Activated CD8-positive, alpha-beta T cell treated with anti-CD3 and anti-CD28 coated beads for 36 hours (primary cell): ENCODE data around the gene SETX. TPM values are rescaled to one million over a fixed set of nuclear protein-coding genes. Genes with fewer than 3 reads are reported as not detected.

Source experiments
- ATAC-seq: fragments of 200-7000 bp; cut with Tn5 transposase; one replicate; pipeline ENCODE4 v1.10.0; 2021; ENCODE audit warnings: mild to moderate bottlenecking, moderate library complexity
- CTCF ChIA-PET: fragments of 350-600 bp; sonication (Branson Sonifier 250); formaldehyde crosslinking; loops from one replicate; lab custom pipeline; 2021; ENCODE audit warnings: antibody characterized with exemption; lab: Charles Lee
- POLR2A ChIA-PET: fragments of 350-600 bp; sonication (Branson Sonifier 250); formaldehyde crosslinking; loops from one replicate; lab custom pipeline; 2021; ENCODE audit warnings: antibody characterized with exemption; lab: Charles Lee
- DNase-seq: peaks from one replicate; pipeline ENCODE4 v3.0.0-alpha.2; 2020
- H3K27ac Mint-ChIP-seq: one replicate; pipeline ENCODE4 v1.8.0; 2021; ENCODE audit warnings: mild to moderate bottlenecking, mixed read lengths
- H3K27me3 Mint-ChIP-seq: one replicate; pipeline ENCODE4 v1.8.0; 2021; ENCODE audit warnings: mixed read lengths
- H3K36me3 Mint-ChIP-seq: one replicate; pipeline ENCODE4 v1.8.0; 2021; ENCODE audit warnings: low read depth, mixed read lengths
- H3K4me1 Mint-ChIP-seq: one replicate; pipeline ENCODE4 v1.8.0; 2021; ENCODE audit warnings: low read depth, mixed read lengths
- H3K4me3 Mint-ChIP-seq: one replicate; pipeline ENCODE4 v1.8.0; 2021; ENCODE audit warnings: mild to moderate bottlenecking, moderate library complexity, mixed read lengths
- H3K9me3 Mint-ChIP-seq: one replicate; pipeline ENCODE4 v1.8.0; 2021; ENCODE audit warnings: mixed read lengths
- intact Hi-C: fragments of 100-400 bp; cut with micrococcal nuclease; formaldehyde crosslinking; loops from one replicate; pipeline ENCODE4 v1.10.0; 2022
- total RNA-seq, 2 experiments: library from RNA; stranded (reverse); gene quantifications; one replicate each; pipeline ENCODE4 v1.2.3, GENCODE V29; 2021
- TF ChIP-seq, protein P1 (sequence below): fragments of 200-600 bp; IDR thresholded peaks from one replicate; pipeline ENCODE4 v1.8.0; 2022; ENCODE audit warnings: antibody characterized with exemption, mild to moderate bottlenecking

Gene SETX
- total RNA-seq, 2 experiments from 2014 or later = 32.6 to 33.8 TPM

DNA sequence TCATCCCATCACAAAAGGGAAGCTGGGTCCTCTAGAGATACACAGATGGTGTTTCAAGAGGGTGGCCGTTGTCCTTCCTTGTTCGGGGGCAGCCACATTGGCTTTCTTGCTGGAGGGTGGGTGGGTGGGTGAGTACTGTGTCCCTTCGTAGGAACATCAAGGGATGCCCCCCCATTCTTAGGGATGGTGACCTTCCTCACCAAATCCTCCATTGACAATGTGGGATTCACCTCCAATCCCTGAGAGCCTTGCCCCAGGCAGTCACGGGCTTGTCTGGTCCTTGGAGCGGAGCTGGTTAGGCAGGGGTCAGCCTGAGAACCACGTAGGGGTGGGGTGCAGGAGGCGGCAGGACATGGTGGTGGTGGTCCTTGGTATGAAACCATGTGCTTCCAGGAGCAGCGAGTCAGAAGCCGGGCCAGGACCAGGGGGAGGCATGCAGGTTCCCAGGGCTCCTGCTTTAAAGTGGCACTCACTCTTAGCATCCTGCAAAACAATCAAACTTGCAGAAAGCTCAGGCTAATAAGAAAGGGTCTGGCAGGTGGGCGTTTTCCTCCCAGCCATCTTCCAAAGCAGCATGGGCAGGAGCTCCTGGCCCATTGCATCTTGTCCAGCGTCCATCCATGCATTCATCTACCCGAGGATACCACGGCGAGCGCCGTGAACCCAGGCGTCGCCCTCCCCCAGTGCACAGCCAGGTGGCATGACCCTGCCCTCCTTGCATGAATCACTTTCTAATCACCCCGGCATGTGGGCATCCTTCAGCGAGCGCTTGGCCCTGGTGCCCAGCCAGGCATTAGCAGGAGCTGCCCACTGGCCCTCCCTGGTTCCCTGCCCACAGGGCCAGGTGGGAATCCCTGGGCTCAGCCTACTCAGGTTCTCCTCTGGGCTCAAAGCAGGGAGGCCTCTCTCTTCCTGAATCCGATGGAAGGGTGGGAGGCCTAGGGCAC is 116.5 kb downstream of the SETX start:
- ChIA-PET CTCF (interaction anchor here (0.8 to 9.9 kb wide), 8 partner anchors 9 to 479 kb away, joined by 3 to 193 read pairs (median 8); partner anchors contain the start of gene NTNG2), POLR2A (no interaction called here)
- no peak overlapping the region for H3K27ac Mint-ChIP-seq
- H3K27me3 Mint-ChIP-seq = no peaks in the 10 kb centered on the region
- H3K4me3 Mint-ChIP-seq = no peak overlapping the region
- no peak for DNase-seq
- ATAC-seq = no peak
- H3K36me3 Mint-ChIP-seq = no peaks in the 10 kb centered on the region
- H3K4me1 Mint-ChIP-seq = peaks cover 7% of the 10 kb centered on the region
- TF ChIP-seq, protein P1, sequence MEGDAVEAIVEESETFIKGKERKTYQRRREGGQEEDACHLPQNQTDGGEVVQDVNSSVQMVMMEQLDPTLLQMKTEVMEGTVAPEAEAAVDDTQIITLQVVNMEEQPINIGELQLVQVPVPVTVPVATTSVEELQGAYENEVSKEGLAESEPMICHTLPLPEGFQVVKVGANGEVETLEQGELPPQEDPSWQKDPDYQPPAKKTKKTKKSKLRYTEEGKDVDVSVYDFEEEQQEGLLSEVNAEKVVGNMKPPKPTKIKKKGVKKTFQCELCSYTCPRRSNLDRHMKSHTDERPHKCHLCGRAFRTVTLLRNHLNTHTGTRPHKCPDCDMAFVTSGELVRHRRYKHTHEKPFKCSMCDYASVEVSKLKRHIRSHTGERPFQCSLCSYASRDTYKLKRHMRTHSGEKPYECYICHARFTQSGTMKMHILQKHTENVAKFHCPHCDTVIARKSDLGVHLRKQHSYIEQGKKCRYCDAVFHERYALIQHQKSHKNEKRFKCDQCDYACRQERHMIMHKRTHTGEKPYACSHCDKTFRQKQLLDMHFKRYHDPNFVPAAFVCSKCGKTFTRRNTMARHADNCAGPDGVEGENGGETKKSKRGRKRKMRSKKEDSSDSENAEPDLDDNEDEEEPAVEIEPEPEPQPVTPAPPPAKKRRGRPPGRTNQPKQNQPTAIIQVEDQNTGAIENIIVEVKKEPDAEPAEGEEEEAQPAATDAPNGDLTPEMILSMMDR = no peak
- no peaks in the 10 kb centered on the region for H3K9me3 Mint-ChIP-seq
- intact Hi-C loops = loop anchor here (5.0 kb wide), 1 partner anchor 66 kb away; no protein-coding TSS in a partner anchor

DNA sequence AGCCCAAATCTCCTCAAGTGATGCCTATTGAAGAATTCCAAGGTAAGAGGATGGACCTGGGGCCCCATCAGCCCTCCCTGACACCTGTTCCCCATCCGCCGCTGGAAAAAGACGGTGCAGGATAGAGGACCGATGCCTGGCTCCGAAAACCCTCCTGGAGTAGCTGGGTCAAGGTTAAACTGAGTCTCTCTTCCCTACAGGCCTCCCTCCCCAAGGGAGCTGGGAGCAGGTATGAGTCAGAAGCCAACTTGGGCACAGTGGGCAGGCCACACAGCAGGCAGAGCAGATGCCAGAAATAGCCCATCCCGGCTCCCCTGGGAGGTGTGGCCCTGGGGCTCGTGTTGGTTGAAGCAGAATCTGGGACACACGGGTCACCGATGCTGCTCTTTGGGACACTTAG is 117.3 kb downstream of the SETX start:
- ChIA-PET CTCF (interaction anchor here (1.0 to 9.9 kb wide), 13 partner anchors 10 to 482 kb away, joined by 3 to 193 read pairs (median 10); partner anchors contain the start of gene NTNG2), POLR2A (no interaction called here)
- ATAC-seq (no peak), DNase-seq (no peak)
- intact Hi-C loops = loop anchor here (5.0 kb wide), 1 partner anchor 65 kb away; no protein-coding TSS in a partner anchor
- H3K27ac Mint-ChIP-seq = no peak overlapping the region
- H3K4me1 Mint-ChIP-seq = peaks cover 7% of the 10 kb centered on the region
- H3K27me3 Mint-ChIP-seq = no peaks in the 10 kb centered on the region
- no peaks in the 10 kb centered on the region for H3K36me3 Mint-ChIP-seq
- no peak overlapping the region for H3K4me3 Mint-ChIP-seq
- TF ChIP-seq, protein P1 = no peak
- no peaks in the 10 kb centered on the region for H3K9me3 Mint-ChIP-seq

DNA sequence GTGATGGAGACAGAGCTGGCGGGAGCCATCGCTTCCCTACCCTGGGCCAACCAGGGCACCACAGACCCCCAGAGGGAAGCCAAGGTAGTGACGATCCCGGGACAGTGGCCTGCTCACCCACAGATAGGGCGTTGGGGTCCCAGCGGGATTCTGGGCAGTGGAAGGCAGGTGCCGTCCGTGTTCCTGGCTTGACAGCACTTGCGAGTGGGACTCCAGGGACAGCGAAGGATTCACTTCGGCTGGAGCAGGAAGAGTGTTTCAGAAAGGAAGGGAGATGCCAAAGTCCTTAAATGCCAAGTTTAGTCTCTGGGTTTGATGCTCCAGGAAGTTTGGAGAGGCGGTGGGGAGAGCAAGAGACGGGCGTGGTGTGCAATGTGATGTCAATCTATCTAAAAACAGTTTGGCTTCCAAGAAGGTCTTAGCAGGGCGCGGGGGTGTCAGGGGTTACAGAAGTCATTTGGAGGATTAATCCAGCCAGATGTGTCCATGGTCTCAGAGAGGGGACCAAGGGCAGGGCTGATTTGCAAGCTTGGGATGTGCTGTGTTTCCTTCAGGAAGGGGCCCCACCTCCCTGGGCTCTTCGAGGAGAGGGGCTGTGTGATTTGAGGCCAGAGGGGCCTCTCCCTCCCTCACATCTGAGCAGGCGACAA is 118.0 kb downstream of the SETX start:
- CTCF ChIA-PET = interaction anchor here (0.6 to 9.9 kb wide), 38 partner anchors 8 to 594 kb away, joined by 3 to 193 read pairs (median 4); partner anchors contain the start of gene NTNG2
- ATAC-seq (no peak), DNase-seq (no peak)
- POLR2A ChIA-PET = interaction anchor here (1.0 kb wide), 1 partner anchor 65 kb away, joined by 3 read pairs; no protein-coding TSS in a partner anchor
- peaks cover 4% of the 10 kb centered on the region for H3K4me1 Mint-ChIP-seq
- intact Hi-C loops = loop anchor here (5.0 kb wide), 1 partner anchor 64 kb away; no protein-coding TSS in a partner anchor
- no peaks in the 10 kb centered on the region for H3K36me3 Mint-ChIP-seq
- no peaks in the 10 kb centered on the region for H3K27me3 Mint-ChIP-seq
- no peak overlapping the region for H3K4me3 Mint-ChIP-seq
- TF ChIP-seq, protein P1 = peak; percentile 50
- H3K27ac Mint-ChIP-seq = no peak overlapping the region
- H3K9me3 Mint-ChIP-seq = no peaks in the 10 kb centered on the region

DNA sequence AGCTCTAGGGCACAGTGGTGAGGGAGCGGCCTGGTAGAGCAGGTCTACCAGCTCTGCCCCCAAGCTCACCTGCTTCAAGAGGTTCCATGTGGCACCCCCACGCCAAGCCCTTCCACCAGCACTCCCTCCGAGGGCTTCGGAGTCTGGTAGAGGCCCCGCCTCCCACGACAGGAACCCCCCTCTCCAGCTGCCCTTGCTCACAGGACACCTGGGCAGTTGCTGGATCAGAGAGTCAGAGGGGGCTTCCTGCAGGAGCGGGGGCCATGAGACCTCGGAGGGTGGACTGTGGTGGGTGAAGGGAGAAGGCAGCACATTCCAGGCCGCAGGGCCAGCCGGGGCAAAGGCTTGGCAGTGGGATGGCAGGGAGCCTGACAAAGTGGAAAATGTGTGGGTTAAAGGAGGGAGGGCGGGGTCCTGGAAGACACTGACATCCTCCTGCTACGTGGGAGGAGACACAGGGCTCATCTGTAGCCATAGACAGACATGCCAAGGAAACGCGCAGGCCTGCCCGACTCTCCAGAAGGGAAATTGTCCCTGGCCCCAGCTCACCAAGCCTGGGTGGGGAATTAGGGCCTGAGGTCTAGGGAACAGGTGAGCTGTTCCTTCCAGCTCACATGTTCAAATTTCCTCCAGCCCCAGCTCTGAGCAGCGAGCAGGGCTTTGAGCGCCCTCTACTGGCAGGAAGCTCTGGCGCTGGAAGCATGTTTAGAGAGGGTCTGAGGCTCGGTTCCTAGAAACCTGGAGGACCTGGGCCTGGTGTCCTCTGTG is 118.7 kb downstream of the SETX start:
- ChIA-PET CTCF (interaction anchor here (0.6 to 9.9 kb wide), 46 partner anchors 9 to 900 kb away, joined by 3 to 193 read pairs (median 4); partner anchors contain the start of gene NTNG2), POLR2A (interaction anchor here (1.0 kb wide), 1 partner anchor 64 kb away, joined by 3 read pairs; no protein-coding TSS in a partner anchor)
- TF ChIP-seq, protein P1 = peak; percentile 93
- H3K9me3 Mint-ChIP-seq = no peaks in the 10 kb centered on the region
- ATAC-seq (no peak), DNase-seq (peak; percentile 88)
- no peaks in the 10 kb centered on the region for H3K36me3 Mint-ChIP-seq
- intact Hi-C loops = loop anchor here (5.0 kb wide), 1 partner anchor 64 kb away; no protein-coding TSS in a partner anchor
- peaks cover under 1% of the 10 kb centered on the region for H3K4me1 Mint-ChIP-seq
- no peaks in the 10 kb centered on the region for H3K27me3 Mint-ChIP-seq
- H3K27ac Mint-ChIP-seq = no peak overlapping the region
- H3K4me3 Mint-ChIP-seq = no peak overlapping the region
